Esophagus squamous epithelium (tissue), 4 donors: ENCODE data around the gene SLC27A1.

Experiments
- CTCF ChIP-seq, 6 experiments: fragments of 450-650 bp in 4 of 6; fragments of 200-600 bp in 2 of 6; sonication (generic) in 2 of 6; IDR thresholded peaks; one replicate each; pipeline ENCODE4 v1.5.1; 2016 to 2019; ENCODE audit warnings: antibody characterized with exemption in 6 of 6, mild to moderate bottlenecking in 4 of 6, moderate library complexity in 4 of 6
- POLR2A ChIP-seq, 4 donors: fragments of 450-650 bp; IDR thresholded peaks; one replicate each; pipeline ENCODE4 v1.6.1; 2017; ENCODE audit warnings: antibody characterized with exemption in 4 of 4, mild to moderate bottlenecking in 4 of 4, moderate library complexity in 3 of 4

DNA sequence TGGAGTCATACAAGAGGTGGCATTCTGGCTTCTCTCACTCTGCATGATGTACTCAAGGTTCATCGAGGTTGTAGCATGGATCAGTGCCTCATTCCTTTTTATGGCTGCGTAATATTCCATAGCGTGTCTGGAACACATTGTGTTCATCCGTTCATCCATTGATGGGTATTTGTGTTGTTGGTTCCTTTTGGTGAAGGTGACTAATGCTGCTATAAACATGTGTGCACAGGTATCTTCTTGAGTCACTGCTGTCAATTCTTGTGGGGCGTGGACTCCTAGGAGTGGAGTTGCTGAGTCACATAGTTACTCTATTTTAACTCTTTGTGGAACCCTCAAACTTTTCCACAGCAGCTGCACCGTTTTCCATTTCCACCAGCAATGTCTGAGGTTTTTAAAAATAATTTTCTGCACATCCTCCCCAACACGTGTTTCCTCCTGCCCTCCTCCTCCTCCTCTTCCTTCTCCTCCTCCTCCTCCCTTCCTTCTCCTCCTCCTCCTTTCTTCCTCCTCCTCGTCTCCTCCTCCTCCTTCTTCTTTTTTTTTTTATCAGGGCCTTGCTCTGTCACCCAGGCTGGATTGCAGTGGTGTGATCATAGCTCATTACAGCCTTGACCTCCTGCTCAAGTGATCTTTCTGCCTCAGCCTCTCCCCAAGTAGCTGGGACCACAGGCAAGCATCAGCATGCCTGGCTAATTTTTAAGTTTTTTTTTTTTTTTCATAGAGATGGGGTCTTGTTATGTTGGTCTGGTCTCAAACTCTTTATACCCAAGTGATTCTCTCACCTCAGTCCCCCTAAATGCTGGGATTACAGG lies 19.9 kb upstream of the SLC27A1 start:
- TF ChIP-seq CTCF (IDR thresholded peaks at IDR 0.05): no peak
- no peak for TF ChIP-seq POLR2A (IDR thresholded peaks at IDR 0.05)
